ENCODE data around the gene IGFBP5. TPM values are rescaled to one million over a fixed set of nuclear protein-coding genes. Genes with fewer than 3 reads are reported as not detected.

IGFBP5 gene
- total RNA-seq, 2 donors from 2014 or later, result 35.8 to 415 TPM

DNA sequence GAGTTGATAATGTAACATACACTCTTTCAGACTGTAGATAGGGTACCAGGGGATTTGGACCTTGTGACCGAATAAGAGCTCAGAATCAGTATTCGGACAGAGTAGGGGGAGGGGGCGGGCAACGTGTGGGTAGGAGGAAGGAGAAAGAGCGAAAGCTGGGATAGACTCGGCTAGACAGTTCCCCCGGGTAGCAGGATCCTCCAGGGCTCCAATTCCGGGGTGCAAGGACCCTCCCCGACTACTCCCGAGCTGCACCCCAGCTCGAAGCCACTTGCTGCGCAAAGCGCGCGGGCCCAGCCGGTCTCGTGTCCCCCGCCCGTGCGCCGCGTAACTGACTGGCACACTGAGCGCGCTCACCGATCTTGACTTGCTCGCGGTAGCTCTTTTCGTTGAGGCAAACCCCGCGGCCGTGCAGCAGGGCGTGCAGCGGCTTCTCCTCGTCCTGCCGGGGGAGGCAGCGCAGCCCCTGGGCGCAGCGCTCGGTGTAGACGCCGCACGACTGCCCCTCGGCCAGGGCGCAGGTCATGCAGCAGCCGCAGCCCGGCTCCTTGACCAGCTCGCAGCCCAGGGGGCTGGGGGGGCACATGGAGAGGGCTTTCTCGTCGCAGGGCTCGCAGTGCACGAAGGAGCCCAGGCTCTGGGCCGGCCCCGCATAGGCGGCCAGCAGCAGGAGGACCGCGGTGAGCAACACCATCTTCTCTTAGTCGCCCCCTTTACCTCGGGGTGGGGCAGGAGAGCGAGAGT, 1.1 kb downstream of the IGFBP5 start:
- peaks cover 42% of the 10 kb centered on the region for H3K4me1 ChIP-seq
- intact Hi-C loops (cut with DNase I), result no loop called here
- 0 to 1% methylated on average over 13 to 59 of the region's 59 CpGs for WGBS, 2 donors

GRCh38 chr2:216693414-216694080, 1.8 kb downstream of the IGFBP5 start:
- Histone ChIP-seq H3K9me3 (no peaks in the 10 kb centered on the region), H3K4me3 (peak overlapping the region in 1 of 2 donors; percentile 8), H3K27me3 (peaks cover 3 to 33% of the 10 kb centered on the region in 2 donors), H3K4me1 (peaks cover 42% of the 10 kb centered on the region), H3K27ac (peak overlapping the region in 2 of 4 donors; percentile 18 to 34), H3K36me3 (replicated peaks in 1 of 2; ENCODE audit: insufficient read depth in 1 of 2, low read depth in 2 of 2) (no peaks in the 10 kb centered on the region)
- WGBS, 2 donors, result 5 to 6% methylated on average over 15 of the region's 15 CpGs
- no peak for TF ChIP-seq POLR2A (IDR thresholded peaks at IDR 0.05)
- TF ChIP-seq, protein P1, sequence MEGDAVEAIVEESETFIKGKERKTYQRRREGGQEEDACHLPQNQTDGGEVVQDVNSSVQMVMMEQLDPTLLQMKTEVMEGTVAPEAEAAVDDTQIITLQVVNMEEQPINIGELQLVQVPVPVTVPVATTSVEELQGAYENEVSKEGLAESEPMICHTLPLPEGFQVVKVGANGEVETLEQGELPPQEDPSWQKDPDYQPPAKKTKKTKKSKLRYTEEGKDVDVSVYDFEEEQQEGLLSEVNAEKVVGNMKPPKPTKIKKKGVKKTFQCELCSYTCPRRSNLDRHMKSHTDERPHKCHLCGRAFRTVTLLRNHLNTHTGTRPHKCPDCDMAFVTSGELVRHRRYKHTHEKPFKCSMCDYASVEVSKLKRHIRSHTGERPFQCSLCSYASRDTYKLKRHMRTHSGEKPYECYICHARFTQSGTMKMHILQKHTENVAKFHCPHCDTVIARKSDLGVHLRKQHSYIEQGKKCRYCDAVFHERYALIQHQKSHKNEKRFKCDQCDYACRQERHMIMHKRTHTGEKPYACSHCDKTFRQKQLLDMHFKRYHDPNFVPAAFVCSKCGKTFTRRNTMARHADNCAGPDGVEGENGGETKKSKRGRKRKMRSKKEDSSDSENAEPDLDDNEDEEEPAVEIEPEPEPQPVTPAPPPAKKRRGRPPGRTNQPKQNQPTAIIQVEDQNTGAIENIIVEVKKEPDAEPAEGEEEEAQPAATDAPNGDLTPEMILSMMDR (IDR thresholded peaks at IDR 0.05), result no peak
- no peak for DNase-seq
- no peak for ATAC-seq
- intact Hi-C loops (cut with DNase I), result no loop called here

More for the DNA sequence above, 1.1 kb downstream of the IGFBP5 start:
- peak; percentile 47 for ATAC-seq
- Histone ChIP-seq H3K4me3 (peak overlapping the region in 1 of 2 donors; percentile 8), H3K36me3 (replicated peaks in 1 of 2; ENCODE audit: insufficient read depth in 1 of 2, low read depth in 2 of 2) (no peaks in the 10 kb centered on the region), H3K27ac (peak overlapping the region in 2 of 4 donors; percentile 18 to 34), H3K27me3 (peaks cover 3 to 33% of the 10 kb centered on the region in 2 donors), H3K9me3 (no peaks in the 10 kb centered on the region)
- TF ChIP-seq, protein P1 (IDR thresholded peaks at IDR 0.05), result no peak
- TF ChIP-seq POLR2A (IDR thresholded peaks at IDR 0.05), result peak in 1 of 3 donors; percentile 14
- DNase-seq, result peak; percentile 37 to 62 (median 46)

DNA sequence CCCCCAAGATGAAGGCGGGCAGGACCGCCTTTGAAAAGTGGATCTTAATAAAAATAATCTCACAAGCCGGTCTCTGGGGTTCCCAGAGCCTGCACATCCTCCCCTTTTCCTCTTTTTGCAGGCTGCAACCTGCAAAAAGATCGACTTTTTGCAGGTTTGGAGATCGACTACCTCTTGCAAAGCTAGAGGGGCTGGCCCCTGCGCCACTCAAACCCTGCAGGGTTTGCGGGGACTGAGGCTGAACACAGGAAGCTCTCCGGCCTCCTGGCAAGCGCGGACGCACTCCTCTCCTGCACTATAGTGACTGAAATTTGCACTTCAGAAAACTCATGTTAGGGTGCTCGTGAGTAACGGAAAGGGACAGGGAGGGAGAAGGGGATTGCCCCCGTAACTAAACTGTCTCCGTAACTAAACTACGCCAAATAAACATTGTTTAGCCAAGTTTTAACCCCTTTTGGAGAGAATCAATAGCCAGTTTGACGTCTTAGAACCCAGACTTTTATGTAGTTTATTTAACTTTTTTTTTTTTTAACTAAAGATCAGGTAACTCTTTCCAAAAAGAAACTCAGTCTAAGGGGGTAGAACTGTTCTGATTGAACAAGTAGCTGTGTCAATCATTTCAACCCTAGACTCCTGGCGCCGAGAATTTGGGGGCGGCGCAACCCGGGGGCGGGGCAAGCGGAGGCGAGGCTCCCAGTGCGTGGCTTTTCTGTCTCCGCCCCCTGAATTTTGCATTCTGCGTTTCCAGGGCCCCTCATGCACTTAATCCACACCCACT, 2.5 kb downstream of the IGFBP5 start:
- no peak for ATAC-seq
- intact Hi-C loops (cut with DNase I), result no loop called here
- no peak overlapping the region for H3K4me3 ChIP-seq
- H3K4me1 ChIP-seq, result peaks cover 42% of the 10 kb centered on the region
- no peaks in the 10 kb centered on the region for H3K9me3 ChIP-seq
- WGBS, 2 donors, result 1% methylated on average over 28 of the region's 28 CpGs
- DNase-seq, result peak; percentile 55 to 77 (median 65)
- TF ChIP-seq POLR2A (IDR thresholded peaks at IDR 0.05), result no peak
- TF ChIP-seq, protein P1 (IDR thresholded peaks at IDR 0.05), result no peak
- peaks cover 3 to 33% of the 10 kb centered on the region in 2 donors for H3K27me3 ChIP-seq
- H3K36me3 ChIP-seq (replicated peaks in 1 of 2; ENCODE audit: insufficient read depth in 1 of 2, low read depth in 2 of 2), result no peaks in the 10 kb centered on the region
- H3K27ac ChIP-seq, result peak overlapping the region in 2 of 4 donors; percentile 23 to 45

- intact Hi-C loops (cut with DNase I), result no loop called here
- H3K27me3 ChIP-seq, result peaks cover 3 to 33% of the 10 kb centered on the region in 2 donors
Observed at GRCh38 chr2:216690853-216691741, 4.3 kb downstream of the IGFBP5 start.

More at GRCh38 chr2:216690853-216691741, 4.3 kb downstream of the IGFBP5 start:
- Histone ChIP-seq H3K9me3 (no peaks in the 10 kb centered on the region), H3K4me3 (no peak overlapping the region), H3K36me3 (replicated peaks in 1 of 2; ENCODE audit: insufficient read depth in 1 of 2, low read depth in 2 of 2) (no peaks in the 10 kb centered on the region), H3K27ac (peak overlapping the region in 1 of 4 donors; percentile 8), H3K4me1 (peaks cover 42% of the 10 kb centered on the region)
- 8 to 9% methylated on average over 23 of the region's 23 CpGs for WGBS, 2 donors
- TF ChIP-seq, protein P1 (IDR thresholded peaks at IDR 0.05), result no peak
- TF ChIP-seq POLR2A (IDR thresholded peaks at IDR 0.05), result peak in 1 of 3 donors; percentile 36
- peak; percentile 29 for ATAC-seq
- DNase-seq, result peak; percentile 47 to 72 (median 68)

Data from body of pancreas (tissue), 4 donors.